ENCODE data around the gene DDX11.
"Not testable (repeated sequence)": the region's sequence is repeated elsewhere in the genome, so short reads cannot be mapped to it uniquely, and the experiment has no call there.

DNA sequence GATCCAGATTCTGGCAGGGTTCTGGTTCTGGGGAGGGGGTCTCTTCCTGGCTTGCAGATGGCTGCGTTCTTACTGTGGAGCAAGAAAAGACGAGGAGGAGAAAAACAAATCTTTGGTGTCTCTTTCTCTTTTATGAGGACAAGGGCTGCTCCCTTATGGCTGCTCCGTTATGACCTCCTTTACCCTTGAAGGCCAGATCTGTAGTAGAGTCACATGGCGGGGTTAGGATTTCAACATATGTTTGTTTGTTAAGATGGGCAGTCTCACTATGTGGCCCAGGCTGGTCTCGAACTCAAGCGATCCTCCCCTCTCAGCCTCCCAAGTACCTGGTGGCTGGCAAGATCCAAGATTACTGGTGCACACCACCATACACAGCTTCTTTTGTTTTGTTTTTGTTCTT is 5.8 kb downstream of the DDX11 start:
- TF ChIP-seq POLR2A (IDR thresholded peaks at IDR 0.05) = not testable (repeated sequence)
- TF ChIP-seq, protein P1, sequence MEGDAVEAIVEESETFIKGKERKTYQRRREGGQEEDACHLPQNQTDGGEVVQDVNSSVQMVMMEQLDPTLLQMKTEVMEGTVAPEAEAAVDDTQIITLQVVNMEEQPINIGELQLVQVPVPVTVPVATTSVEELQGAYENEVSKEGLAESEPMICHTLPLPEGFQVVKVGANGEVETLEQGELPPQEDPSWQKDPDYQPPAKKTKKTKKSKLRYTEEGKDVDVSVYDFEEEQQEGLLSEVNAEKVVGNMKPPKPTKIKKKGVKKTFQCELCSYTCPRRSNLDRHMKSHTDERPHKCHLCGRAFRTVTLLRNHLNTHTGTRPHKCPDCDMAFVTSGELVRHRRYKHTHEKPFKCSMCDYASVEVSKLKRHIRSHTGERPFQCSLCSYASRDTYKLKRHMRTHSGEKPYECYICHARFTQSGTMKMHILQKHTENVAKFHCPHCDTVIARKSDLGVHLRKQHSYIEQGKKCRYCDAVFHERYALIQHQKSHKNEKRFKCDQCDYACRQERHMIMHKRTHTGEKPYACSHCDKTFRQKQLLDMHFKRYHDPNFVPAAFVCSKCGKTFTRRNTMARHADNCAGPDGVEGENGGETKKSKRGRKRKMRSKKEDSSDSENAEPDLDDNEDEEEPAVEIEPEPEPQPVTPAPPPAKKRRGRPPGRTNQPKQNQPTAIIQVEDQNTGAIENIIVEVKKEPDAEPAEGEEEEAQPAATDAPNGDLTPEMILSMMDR (IDR thresholded peaks at IDR 0.05) = not testable (repeated sequence)
